OCI-LY7 (cell line): ENCODE measurements around the gene REEP3.

Experiments
- EZH2phosphoT487 ChIP-seq: fragments of 200-600 bp; sonication (generic); IDR thresholded peaks from 2 replicates; pipeline ENCODE4 v1.6.1; 2018; ENCODE audit warnings: low read depth, borderline replicate concordance, mild to moderate bottlenecking, mixed run types, antibody characterized with exemption, low read length, moderate library complexity, mixed read lengths
- TF ChIP-seq, protein P1 (sequence below): fragments of 200-600 bp; sonication (generic); conservative IDR thresholded peaks from 2 replicates; pipeline ENCODE4 v1.5.1; 2014; ENCODE audit warnings: mild to moderate bottlenecking, antibody characterized with exemption, low read length, moderate library complexity, mixed read lengths

DNA sequence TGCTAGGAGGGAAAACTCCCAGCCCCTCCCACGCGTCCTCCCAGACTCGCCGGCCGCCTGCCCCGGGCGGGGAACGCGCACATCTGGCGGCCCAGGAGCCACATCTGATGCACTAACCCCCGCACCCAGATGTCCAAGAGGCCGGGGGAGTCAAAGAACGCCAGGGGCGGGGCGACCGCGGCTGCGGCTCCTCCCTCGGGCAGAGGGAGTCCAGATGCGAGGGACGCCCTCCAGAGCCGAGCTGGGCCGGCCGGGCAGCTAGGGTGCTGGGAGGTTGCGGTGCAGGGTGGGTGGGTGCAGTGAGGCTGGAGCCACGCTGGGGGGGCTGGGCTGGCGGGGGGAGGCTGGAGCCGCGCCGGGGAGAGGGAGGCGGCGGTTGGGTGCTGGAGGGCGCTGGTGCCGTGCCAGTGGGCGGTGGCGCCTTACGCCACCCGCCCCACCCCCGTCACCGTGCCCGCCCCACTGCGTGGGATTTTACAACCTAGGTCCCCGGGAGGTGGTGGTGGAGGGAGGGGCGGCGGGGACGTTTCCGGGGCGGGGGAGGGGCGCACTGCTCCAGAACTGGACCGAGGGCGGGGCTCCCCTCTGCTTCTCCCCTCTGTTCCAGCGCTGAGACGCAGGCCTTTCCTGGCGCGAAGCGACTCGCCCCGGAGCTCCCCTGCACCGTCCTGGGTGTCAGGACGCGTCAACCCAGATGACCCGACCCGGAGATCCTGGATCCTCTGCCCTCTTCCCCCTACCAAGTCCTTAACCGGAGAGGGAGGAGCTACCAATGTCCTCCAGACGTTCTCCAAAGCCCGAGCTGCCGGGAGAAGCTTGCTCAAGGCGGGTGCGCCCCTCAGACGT, 109.1 kb downstream of the REEP3 start:
- TF ChIP-seq, protein P1, sequence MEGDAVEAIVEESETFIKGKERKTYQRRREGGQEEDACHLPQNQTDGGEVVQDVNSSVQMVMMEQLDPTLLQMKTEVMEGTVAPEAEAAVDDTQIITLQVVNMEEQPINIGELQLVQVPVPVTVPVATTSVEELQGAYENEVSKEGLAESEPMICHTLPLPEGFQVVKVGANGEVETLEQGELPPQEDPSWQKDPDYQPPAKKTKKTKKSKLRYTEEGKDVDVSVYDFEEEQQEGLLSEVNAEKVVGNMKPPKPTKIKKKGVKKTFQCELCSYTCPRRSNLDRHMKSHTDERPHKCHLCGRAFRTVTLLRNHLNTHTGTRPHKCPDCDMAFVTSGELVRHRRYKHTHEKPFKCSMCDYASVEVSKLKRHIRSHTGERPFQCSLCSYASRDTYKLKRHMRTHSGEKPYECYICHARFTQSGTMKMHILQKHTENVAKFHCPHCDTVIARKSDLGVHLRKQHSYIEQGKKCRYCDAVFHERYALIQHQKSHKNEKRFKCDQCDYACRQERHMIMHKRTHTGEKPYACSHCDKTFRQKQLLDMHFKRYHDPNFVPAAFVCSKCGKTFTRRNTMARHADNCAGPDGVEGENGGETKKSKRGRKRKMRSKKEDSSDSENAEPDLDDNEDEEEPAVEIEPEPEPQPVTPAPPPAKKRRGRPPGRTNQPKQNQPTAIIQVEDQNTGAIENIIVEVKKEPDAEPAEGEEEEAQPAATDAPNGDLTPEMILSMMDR, result no peak
- no peak for TF ChIP-seq EZH2phosphoT487
